Vagina (tissue), 2 donors: ENCODE data around the gene CHCHD6.

Source experiments
- CTCF ChIP-seq, 3 experiments: fragments of 450-650 bp in 2 of 3; fragments of 200-600 bp in 1 of 3; sonication (generic) in 1 of 3; IDR thresholded peaks; one replicate each; pipeline ENCODE4 v1.5.1; 2017 to 2019; ENCODE audit warnings: antibody characterized with exemption in 3 of 3, mild to moderate bottlenecking in 2 of 3, moderate library complexity in 2 of 3
- POLR2A ChIP-seq, 2 donors: fragments of 450-650 bp; IDR thresholded peaks; one replicate each; pipeline ENCODE4 v1.6.1; 2017; ENCODE audit warnings: antibody characterized with exemption in 2 of 2, mild to moderate bottlenecking in 2 of 2, moderate library complexity in 2 of 2
- POLR2AphosphoS5 ChIP-seq, 2 donors: sonication (generic); formaldehyde crosslinking; IDR thresholded peaks; one replicate each; pipeline ENCODE4 v1.9.0; 2017; ENCODE audit warnings: antibody characterized with exemption in 2 of 2, mild to moderate bottlenecking in 2 of 2, low read depth in 1 of 2; ENCODE audit not compliant: insufficient read depth in 1 of 2

DNA sequence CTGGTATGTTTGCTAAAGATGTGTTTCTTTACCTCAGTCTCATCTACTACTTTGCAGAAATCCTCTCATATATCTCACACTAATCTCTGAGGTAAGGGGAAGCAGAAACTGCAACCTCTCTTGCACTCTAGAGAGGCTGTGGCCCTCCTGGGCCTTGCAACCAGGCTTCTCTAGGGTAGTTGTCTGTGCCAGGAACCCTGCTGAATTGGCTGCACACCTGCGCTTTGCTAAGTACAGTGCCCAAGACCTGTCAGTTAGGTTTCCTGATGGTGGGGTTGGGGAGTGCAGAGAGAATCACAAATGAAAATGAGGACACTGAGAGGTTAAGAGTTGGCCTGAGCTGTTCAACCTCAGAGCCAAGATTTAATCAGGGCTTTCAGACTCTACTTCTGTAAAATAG lies 161.7 kb downstream of the CHCHD6 start:
- TF ChIP-seq CTCF (IDR thresholded peaks at IDR 0.05) (no peak), POLR2A (IDR thresholded peaks at IDR 0.05) (no peak), POLR2AphosphoS5 (IDR thresholded peaks at IDR 0.05; ENCODE audit: insufficient read depth in 1 of 2, low read depth in 1 of 2) (no peak)
